Neutrophil (primary cell): ENCODE measurements around the gene ST8SIA5.

ENCODE experiments used
- H3K27ac ChIP-seq: fragments of 200-600 bp; sonication (generic); 2 replicates; pipeline ENCODE4 v1.5.1; 2016; ENCODE audit warnings: mild to moderate bottlenecking, moderate library complexity
- H3K27me3 ChIP-seq: fragments of 200-600 bp; sonication (generic); 2 replicates; pipeline ENCODE4 v1.6.0; 2016; ENCODE audit warnings: mild to moderate bottlenecking
- H3K36me3 ChIP-seq: fragments of 200-600 bp; sonication (generic); 2 replicates; pipeline ENCODE4 v1.5.1; 2017
- H3K4me1 ChIP-seq, 2 experiments: fragments of 200-600 bp in 1 of 2; sonication (generic) in 1 of 2; 1 replicate in 1 of 2; 2 replicates in 1 of 2; pipeline versions ENCODE4 v1.5.1 to v1.6.1; 2013 to 2016; ENCODE audit warnings: low read depth in 1 of 2, low read length in 1 of 2, mild to moderate bottlenecking in 1 of 2, moderate library complexity in 1 of 2; ENCODE audit not compliant: control insufficient read depth in 1 of 2, insufficient read depth in 1 of 2
- H3K4me3 ChIP-seq, 2 experiments: fragments of 200-600 bp in 1 of 2; sonication (generic) in 1 of 2; 1 replicate in 1 of 2; 2 replicates in 1 of 2; pipeline ENCODE4 v1.5.1; 2013 to 2016; ENCODE audit warnings: low read depth in 1 of 2, low read length in 1 of 2, mild to moderate bottlenecking in 1 of 2, moderate library complexity in 1 of 2
- H3K9me3 ChIP-seq: fragments of 200-600 bp; sonication (generic); 2 replicates; pipeline ENCODE4 v1.5.1; 2016
- TF ChIP-seq, protein P1 (sequence below): fragments of 200-600 bp; sonication (generic); IDR thresholded peaks from 2 replicates; pipeline ENCODE4 v1.5.1; 2016; ENCODE audit warnings: antibody characterized with exemption

Gene ST8SIA5

DNA sequence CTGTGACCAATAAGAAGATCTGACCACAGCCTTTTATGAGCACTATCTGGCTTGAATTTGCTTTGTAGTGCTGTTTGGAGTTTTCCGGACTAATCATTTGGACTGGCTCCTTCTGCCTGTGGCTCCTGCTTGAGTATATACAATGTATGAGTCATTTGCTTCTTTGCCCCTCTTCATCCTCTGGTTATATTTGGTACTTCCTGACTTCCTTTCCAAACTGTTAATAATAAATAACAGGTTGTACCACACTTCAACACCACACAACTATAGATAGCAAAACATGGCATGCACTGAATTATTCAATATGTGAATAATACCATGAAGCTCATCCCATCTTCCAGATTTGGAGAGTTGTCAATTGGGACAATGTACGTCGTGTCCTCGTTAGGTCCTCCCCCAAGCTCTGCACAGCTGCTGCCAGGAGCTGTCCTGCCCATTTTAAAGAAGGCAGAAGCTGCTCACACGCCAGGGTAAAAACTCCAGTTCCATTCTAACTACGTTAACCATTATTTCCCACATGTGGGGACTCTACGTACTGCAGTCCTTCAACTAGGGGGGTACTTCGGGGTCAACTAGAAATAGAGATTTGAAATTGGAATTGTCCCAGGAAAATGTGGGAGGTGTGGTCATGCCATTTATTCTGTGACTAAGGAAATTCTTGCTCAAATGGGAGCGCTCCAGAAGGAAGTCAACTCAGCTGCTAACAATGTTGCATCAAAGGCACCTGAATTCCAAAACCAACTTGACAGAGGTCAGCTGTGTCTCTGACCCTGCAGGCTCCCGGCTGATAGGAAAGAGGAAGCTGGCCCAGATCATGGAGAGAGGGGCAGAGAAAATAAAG lies 38.1 kb downstream of the ST8SIA5 start:
- no peaks in the 10 kb centered on the region for H3K4me1 ChIP-seq
- no peak overlapping the region for H3K27ac ChIP-seq
- no peak overlapping the region for H3K4me3 ChIP-seq
- no peaks in the 10 kb centered on the region for H3K36me3 ChIP-seq
- no peaks in the 10 kb centered on the region for H3K27me3 ChIP-seq
- TF ChIP-seq, protein P1, sequence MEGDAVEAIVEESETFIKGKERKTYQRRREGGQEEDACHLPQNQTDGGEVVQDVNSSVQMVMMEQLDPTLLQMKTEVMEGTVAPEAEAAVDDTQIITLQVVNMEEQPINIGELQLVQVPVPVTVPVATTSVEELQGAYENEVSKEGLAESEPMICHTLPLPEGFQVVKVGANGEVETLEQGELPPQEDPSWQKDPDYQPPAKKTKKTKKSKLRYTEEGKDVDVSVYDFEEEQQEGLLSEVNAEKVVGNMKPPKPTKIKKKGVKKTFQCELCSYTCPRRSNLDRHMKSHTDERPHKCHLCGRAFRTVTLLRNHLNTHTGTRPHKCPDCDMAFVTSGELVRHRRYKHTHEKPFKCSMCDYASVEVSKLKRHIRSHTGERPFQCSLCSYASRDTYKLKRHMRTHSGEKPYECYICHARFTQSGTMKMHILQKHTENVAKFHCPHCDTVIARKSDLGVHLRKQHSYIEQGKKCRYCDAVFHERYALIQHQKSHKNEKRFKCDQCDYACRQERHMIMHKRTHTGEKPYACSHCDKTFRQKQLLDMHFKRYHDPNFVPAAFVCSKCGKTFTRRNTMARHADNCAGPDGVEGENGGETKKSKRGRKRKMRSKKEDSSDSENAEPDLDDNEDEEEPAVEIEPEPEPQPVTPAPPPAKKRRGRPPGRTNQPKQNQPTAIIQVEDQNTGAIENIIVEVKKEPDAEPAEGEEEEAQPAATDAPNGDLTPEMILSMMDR = no peak
- no peaks in the 10 kb centered on the region for H3K9me3 ChIP-seq

DNA sequence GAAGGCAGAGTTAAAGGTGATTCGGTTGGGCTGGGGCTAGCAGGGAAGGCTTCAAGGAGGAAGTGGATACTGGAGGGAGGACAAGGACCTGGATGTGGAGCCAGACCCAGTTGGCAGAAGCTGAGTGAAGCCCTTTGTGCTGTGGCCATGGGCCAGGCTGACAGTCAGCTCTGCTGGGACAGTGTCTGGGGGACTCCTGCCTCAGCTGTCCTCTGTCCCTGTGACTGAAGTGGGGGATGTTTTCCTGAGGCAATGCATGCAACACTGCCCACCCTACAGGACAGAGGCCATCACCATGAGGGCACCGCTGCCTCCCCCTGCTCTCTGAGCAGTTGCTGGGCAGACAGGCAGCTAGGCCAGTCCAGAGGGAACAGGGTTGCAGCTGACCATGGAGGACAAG lies 40.0 kb downstream of the ST8SIA5 start:
- TF ChIP-seq, protein P1 = no peak
- H3K4me3 ChIP-seq = no peak overlapping the region
- no peaks in the 10 kb centered on the region for H3K4me1 ChIP-seq
- peaks cover 11% of the 10 kb centered on the region for H3K27me3 ChIP-seq
- H3K27ac ChIP-seq = no peak overlapping the region
- H3K9me3 ChIP-seq = no peaks in the 10 kb centered on the region
- no peaks in the 10 kb centered on the region for H3K36me3 ChIP-seq

DNA sequence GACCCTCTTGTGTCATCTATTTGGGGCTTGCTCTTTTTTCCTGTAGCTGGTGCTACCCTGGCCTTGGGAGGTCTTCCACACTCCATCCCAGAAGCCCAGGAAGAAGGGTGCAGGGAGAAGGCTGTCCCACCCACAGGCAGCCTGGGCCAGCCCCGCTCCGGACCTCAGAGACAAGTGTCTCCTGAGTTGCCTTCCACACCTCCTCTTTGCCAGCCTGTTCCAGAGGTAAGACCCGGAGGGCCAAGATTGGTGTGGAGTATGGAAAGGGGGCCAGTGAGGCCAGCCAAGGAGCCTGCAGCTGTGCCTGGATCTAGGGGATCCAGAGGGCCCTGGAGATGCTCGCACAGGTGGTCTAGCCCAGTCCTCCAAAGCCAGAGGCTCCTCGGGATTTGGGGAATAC lies 40.5 kb downstream of the ST8SIA5 start:
- Histone ChIP-seq H3K36me3 (no peaks in the 10 kb centered on the region), H3K4me3 (no peak overlapping the region), H3K27ac (no peak overlapping the region), H3K27me3 (peaks cover 16% of the 10 kb centered on the region), H3K9me3 (no peaks in the 10 kb centered on the region), H3K4me1 (no peaks in the 10 kb centered on the region)
- TF ChIP-seq, protein P1 = no peak

DNA sequence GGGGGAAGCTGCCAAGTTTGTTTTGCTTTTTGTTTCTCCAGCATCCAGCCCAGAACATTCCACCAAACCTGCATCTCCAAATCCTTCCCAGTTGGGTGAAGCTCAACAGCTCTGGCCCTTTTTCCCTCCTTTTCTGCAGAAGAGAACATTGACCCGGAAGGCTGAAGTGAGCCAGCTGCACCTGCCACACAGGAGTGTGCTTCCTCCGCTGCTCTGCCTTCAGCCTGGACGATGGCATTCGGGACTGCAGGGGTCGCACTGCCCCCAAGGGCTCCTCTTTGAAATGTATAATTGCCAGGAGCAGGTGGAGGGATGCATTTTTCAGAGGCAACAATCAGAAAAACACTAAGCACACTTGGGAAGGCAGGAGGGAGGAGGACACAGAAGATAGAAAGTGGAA lies 41.8 kb downstream of the ST8SIA5 start:
- Histone ChIP-seq H3K9me3 (no peaks in the 10 kb centered on the region), H3K36me3 (no peaks in the 10 kb centered on the region), H3K27ac (no peak overlapping the region), H3K4me3 (no peak overlapping the region), H3K27me3 (peaks cover 20% of the 10 kb centered on the region), H3K4me1 (no peaks in the 10 kb centered on the region)
- TF ChIP-seq, protein P1 = no peak

DNA sequence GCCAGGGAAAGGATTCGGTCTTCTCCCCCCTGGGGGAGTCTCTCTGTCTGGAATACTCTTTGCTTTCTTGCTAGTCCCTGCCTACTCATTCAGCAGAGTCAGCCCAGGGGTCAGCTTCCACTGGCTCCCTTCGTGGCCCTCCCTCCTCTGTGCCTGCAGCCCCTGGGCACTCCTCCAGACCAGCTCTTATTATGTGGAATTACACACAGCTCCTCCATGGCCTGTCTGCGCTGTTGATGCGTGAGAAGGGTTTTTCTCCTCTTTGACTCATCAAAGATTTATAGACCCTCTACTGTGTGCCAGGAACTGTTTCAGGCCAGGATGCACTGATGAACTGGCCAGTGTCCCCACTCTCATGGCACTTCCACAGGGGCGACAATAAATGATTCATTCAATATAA lies 44.4 kb downstream of the ST8SIA5 start:
- Histone ChIP-seq H3K36me3 (no peaks in the 10 kb centered on the region), H3K27ac (no peak overlapping the region), H3K4me1 (no peaks in the 10 kb centered on the region), H3K4me3 (no peak overlapping the region), H3K9me3 (no peaks in the 10 kb centered on the region), H3K27me3 (peaks cover 20% of the 10 kb centered on the region)
- TF ChIP-seq, protein P1 = no peak
